Measurements from ENCODE around the gene FLNB. TPM values are rescaled to one million over a fixed set of nuclear protein-coding genes. Genes with fewer than 3 reads are reported as not detected.

The FLNB gene
- total and polyA plus RNA-seq, 2 of the 4 experiments (the other 2 are of a cell fraction) = 78.0 to 136 TPM

DNA sequence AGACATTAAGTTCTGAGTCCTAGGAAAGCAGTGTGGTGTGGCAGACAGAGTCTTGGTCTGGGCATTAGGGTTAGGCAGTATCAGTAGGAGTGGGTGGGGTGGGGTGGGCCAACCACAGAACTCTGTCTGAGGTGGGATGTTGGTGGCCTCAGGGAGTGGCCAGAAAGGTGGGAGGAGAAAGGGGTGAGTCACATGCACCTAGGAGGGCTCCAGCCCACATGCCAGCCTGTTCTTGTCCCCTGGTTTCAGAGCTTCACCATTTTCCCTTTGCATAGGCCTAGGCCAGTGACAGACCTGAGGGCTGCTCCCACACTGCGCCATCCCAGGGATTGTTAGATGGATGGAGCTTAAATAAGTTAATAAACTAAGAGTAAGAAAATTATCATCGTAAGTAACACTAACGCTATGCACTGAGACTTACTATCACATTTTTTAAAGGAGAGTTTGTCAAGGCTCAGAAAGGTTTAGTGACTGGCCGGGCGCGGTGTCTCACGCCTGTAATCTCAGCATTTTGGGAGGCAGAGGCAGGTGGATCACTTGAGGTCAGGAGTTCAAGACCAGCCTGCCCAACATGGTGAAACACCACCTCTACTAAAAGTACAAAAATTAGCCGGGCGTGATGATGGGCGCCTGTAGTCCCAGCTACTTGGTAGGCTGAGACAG, 168.7 kb downstream of the FLNB start:
- WGBS, 2 experiments (ENCODE audit: extremely low coverage in 2 of 2, insufficient read length in 1 of 2) = 100% methylated on average over 1 of the region's 10 CpGs; no CpG with 5 or more reads in 1 of the 2 experiments
- H2BK15ac ChIP-seq (ENCODE audit: low read depth, low read length) = no peak overlapping the region
- no peak overlapping the region for H3K4me3 ChIP-seq (ENCODE audit: insufficient read depth, low read depth, low read length)
- intact Hi-C loops (cut with micrococcal nuclease) = loop anchor here (5.0 kb wide), 1 partner anchor 40 kb away; no protein-coding TSS in a partner anchor
- H3K36me3 ChIP-seq (ENCODE audit: control insufficient read depth, insufficient read depth, low read length) = peaks cover 5% of the 10 kb centered on the region; the same call in 1 of the 2 replicates
- peaks cover 6% of the 10 kb centered on the region; the same call in 1 of the 2 replicates for H3K27me3 ChIP-seq (ENCODE audit: control insufficient read depth, insufficient read depth, low read length)
- H2BK5ac ChIP-seq (ENCODE audit: low read depth, low read length, poor library complexity, severe bottlenecking) = no peak overlapping the region
- no peak for ATAC-seq (ENCODE audit: low read depth)
- H2BK120ac ChIP-seq (ENCODE audit: low read depth, low read length) = no peak overlapping the region
- H2BK20ac ChIP-seq (ENCODE audit: low read depth, low read length) = no peak overlapping the region
- H2AK9ac ChIP-seq (replicated peaks; ENCODE audit: low read depth, low read length, poor library complexity) = peak overlapping the region; percentile 50
- DNase-seq = no peak
- H3K4me1 ChIP-seq (ENCODE audit: control insufficient read depth, insufficient read depth, low read length) = peaks cover 7% of the 10 kb centered on the region
- dilution Hi-C loops (cut with HindIII; ENCODE audit: low sequenced_read_pairs, unreplicated experiment) = no loop called here
- BruUV-seq (replicated peaks) = no TSS peak
- no peaks in the 10 kb centered on the region for H3K9me1 ChIP-seq (ENCODE audit: insufficient read depth, low read length)
- no peak overlapping the region for H3K56ac ChIP-seq (ENCODE audit: extremely low read depth, insufficient read depth, low read length)
- in situ Hi-C loops (cut with MboI; ENCODE audit: low sequenced_read_pairs) = loop anchor here (25.0 kb wide), 1 partner anchor 235 kb away; no protein-coding TSS in a partner anchor
- no peak overlapping the region for H3K4me2 ChIP-seq (ENCODE audit: low read depth, low read length)
- no peaks in the 10 kb centered on the region for H3K79me1 ChIP-seq (ENCODE audit: low read depth in 1 of 2, low read length in 2 of 2)
- no peak overlapping the region for H4K5ac ChIP-seq (ENCODE audit: low read depth, low read length)
- no peak for TF ChIP-seq CEBPB (IDR thresholded peaks at IDR 0.05; ENCODE audit: low read depth, low read length)
- TF ChIP-seq ELK1 (IDR thresholded peaks at IDR 0.05; ENCODE audit: borderline replicate concordance, low read depth, low read length) = no peak
- TF ChIP-seq CHD1 (IDR thresholded peaks at IDR 0.05; ENCODE audit: low read depth, low read length) = no peak
- no peak for TF ChIP-seq RAD21 (IDR thresholded peaks at IDR 0.05; ENCODE audit: low read length)
- no peak for TF ChIP-seq NFE2L2 (IDR thresholded peaks at IDR 0.05; ENCODE audit: low read depth, low read length)
- no peak for TF ChIP-seq USF2 (IDR thresholded peaks at IDR 0.05; ENCODE audit: low read depth, low read length)
- no peak for TF ChIP-seq BHLHE40 (IDR thresholded peaks at IDR 0.05; ENCODE audit: low read depth, low read length)
- TF ChIP-seq SMC3 (IDR thresholded peaks at IDR 0.05; ENCODE audit: low read depth, low read length) = no peak
- no peak for TF ChIP-seq RCOR1 (IDR thresholded peaks at IDR 0.05; ENCODE audit: insufficient replicate concordance, low read length)
- no peak for TF ChIP-seq CTCF (conservative IDR thresholded peaks at IDR 0.05; ENCODE audit: low read depth, low read length)
- TF ChIP-seq FOS (IDR thresholded peaks at IDR 0.05; ENCODE audit: low read depth, low read length) = no peak
- no peak overlapping the region for H3K18ac ChIP-seq (ENCODE audit: low read depth, low read length)
- peaks cover 4% of the 10 kb centered on the region for H4K20me1 ChIP-seq (ENCODE audit: insufficient read depth, low read length)
- no peak overlapping the region for H4K91ac ChIP-seq (ENCODE audit: insufficient read depth, low read depth, low read length)
- no peaks in the 10 kb centered on the region for H3K9me3 ChIP-seq (ENCODE audit: control insufficient read depth, insufficient read depth, low read length)
- H2AFZ ChIP-seq (replicated peaks; ENCODE audit: low read length, poor library complexity) = no peak overlapping the region
- H3K27ac ChIP-seq (ENCODE audit: insufficient read depth, low read length) = no peak overlapping the region
- no peak overlapping the region for H3K14ac ChIP-seq (replicated peaks; ENCODE audit: low read depth, low read length)
- H3K9ac ChIP-seq (ENCODE audit: low read depth, low read length) = no peak overlapping the region
- H4K8ac ChIP-seq (ENCODE audit: low read depth in 2 of 2, low read length in 2 of 2) = no peak overlapping the region
- peak overlapping the region; percentile 21; the same call in 1 of the 2 replicates for H2AK5ac ChIP-seq (ENCODE audit: low read depth, low read length)
- ChIA-PET CTCF (interaction anchor here (0.6 to 2.3 kb wide), 15 partner anchors 9 to 1473 kb away, joined by 3 to 19 read pairs (median 4); partner anchors contain the start of genes DNASE1L3, HTD2 and RPP14), POLR2A (ENCODE audit: unreplicated experiment) (no interaction called here)
- no peak overlapping the region for H3K4ac ChIP-seq (ENCODE audit: low read depth, low read length)
- no peak overlapping the region; the same call in 1 of the 2 replicates for H3K23ac ChIP-seq (ENCODE audit: low read depth, low read length)
